Measurements from ENCODE around the gene PLXDC2.

Gene PLXDC2

DNA sequence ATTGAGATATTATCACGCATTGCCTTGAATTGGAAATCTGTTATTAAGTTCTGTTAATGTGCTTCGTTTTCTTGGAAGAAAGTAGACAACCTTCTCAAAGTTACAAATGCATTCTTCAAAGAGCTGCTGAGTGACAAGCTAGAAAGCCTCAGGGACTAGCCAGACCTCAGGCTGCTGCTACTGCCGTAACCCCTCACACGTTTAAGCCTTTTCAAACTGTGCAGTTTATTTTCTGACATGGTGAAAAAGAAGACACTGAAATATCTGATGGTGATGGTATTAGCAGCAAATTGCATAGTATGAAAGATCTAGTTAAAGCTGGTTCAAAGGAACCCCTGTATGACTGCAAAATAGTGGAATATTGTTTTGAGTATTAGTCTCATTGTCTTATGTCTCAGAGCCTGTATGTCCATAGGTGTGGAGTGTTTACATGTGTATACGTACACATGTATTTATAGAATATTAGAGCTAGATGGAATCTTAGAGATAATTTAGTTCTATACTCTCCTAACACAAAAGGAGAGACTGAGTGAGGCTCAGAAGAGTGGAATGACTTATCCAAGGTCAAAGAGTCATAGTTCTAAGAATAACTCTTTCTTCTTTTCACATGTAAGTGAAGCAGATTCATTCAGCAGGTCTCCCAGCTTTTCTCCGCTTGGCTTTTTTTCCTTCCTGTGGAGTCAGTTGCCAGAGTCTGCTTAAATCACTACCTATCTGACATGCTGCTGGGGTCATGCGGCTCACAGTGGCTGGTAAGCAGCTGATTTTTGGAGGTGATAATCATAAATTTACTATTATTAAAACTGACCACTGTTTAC is 431.9 kb downstream of the PLXDC2 start:
- Histone ChIP-seq H3K9me3 (ENCODE audit: control insufficient read depth, insufficient read depth, low read length) (no peaks in the 10 kb centered on the region), H3K36me3 (ENCODE audit: control insufficient read depth, insufficient read depth, low read length) (no peaks in the 10 kb centered on the region), H3K27me3 (ENCODE audit: control insufficient read depth, insufficient read depth, low read length) (no peaks in the 10 kb centered on the region), H3K4me3 (ENCODE audit: low read depth, low read length) (no peak overlapping the region), H3K4me1 (ENCODE audit: control insufficient read depth, insufficient read depth, low read length) (peaks cover 9% of the 10 kb centered on the region), H3K9ac (ENCODE audit: low read depth, low read length) (no peak overlapping the region)

DNA sequence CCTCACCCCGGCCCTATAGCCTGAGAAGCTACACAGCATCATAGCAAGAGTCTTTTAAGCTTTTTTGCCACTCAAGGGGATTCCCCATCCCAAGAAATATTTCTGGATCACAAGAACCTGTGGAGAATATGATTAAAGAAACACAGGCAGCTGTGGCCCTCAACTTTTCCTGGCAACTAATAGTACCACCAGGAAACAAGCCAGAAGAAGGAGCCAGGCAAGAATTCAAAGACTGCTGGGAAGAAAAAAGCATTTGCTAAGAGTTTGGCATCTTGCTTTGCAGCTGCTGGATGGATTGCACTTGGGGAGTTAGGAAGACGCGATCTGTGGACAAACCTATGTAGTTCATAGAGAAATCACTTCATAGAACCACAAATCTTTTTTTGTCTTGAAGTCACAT is 437.8 kb downstream of the PLXDC2 start:
- peaks cover 10% of the 10 kb centered on the region for H3K4me1 ChIP-seq (ENCODE audit: control insufficient read depth, insufficient read depth, low read length)
- no peaks in the 10 kb centered on the region for H3K9me3 ChIP-seq (ENCODE audit: control insufficient read depth, insufficient read depth, low read length)
- H3K4me3 ChIP-seq (ENCODE audit: low read depth, low read length): no peak overlapping the region
- no peaks in the 10 kb centered on the region for H3K36me3 ChIP-seq (ENCODE audit: control insufficient read depth, insufficient read depth, low read length)
- no peak overlapping the region for H3K9ac ChIP-seq (ENCODE audit: low read depth, low read length)
- no peaks in the 10 kb centered on the region for H3K27me3 ChIP-seq (ENCODE audit: control insufficient read depth, insufficient read depth, low read length)

DNA sequence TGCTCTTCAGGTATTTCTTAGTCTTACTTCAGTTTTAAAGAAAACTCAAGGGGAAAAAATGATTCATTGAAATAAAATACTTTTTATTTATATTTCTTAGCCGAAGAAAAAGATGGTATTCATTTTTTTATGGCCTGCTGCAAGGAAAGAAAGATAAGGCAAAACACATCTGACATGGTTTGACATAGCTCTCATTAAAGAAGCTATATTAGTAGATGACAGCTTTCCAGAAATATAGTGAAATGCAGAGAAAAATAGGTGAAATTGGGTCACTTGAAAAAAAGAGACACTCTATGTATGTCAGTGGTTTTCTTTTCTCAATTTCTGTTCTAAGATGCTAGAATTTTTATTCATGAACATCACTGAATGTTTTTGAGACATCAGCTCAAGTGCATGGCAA is 438.3 kb downstream of the PLXDC2 start:
- no peaks in the 10 kb centered on the region for H3K36me3 ChIP-seq (ENCODE audit: control insufficient read depth, insufficient read depth, low read length)

DNA sequence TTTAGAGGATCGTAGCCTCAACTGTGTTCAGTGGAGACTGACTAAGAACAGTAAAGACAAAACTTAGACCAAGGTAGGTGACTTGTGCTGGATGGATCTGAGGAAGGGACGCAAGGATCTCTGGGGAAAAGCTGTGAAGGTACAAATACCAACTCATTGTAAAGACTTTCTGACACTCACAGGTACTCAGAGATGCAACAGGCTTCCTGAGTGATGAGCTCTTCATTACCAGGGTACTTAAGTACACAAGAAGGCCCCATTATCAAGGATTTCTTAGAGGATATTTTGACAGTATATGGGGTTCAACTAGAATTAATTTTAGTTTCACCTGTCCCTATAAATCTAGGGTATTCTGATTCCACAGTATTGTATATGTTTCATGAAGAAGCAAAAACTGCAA is 440.7 kb downstream of the PLXDC2 start:
- H3K36me3 ChIP-seq (ENCODE audit: control insufficient read depth, insufficient read depth, low read length): no peaks in the 10 kb centered on the region
- H3K9me3 ChIP-seq (ENCODE audit: control insufficient read depth, insufficient read depth, low read length): no peaks in the 10 kb centered on the region
- no peaks in the 10 kb centered on the region for H3K27me3 ChIP-seq (ENCODE audit: control insufficient read depth, insufficient read depth, low read length)
- H3K9ac ChIP-seq (ENCODE audit: low read depth, low read length): no peak overlapping the region
- H3K4me3 ChIP-seq (ENCODE audit: low read depth, low read length): no peak overlapping the region
- peaks cover 10% of the 10 kb centered on the region for H3K4me1 ChIP-seq (ENCODE audit: control insufficient read depth, insufficient read depth, low read length)

More for the DNA sequence above, 438.3 kb downstream of the PLXDC2 start:
- H3K9ac ChIP-seq (ENCODE audit: low read depth, low read length): no peak overlapping the region
- H3K27me3 ChIP-seq (ENCODE audit: control insufficient read depth, insufficient read depth, low read length): no peaks in the 10 kb centered on the region
- peaks cover 10% of the 10 kb centered on the region for H3K4me1 ChIP-seq (ENCODE audit: control insufficient read depth, insufficient read depth, low read length)
- no peaks in the 10 kb centered on the region for H3K9me3 ChIP-seq (ENCODE audit: control insufficient read depth, insufficient read depth, low read length)
- no peak overlapping the region for H3K4me3 ChIP-seq (ENCODE audit: low read depth, low read length)

DNA sequence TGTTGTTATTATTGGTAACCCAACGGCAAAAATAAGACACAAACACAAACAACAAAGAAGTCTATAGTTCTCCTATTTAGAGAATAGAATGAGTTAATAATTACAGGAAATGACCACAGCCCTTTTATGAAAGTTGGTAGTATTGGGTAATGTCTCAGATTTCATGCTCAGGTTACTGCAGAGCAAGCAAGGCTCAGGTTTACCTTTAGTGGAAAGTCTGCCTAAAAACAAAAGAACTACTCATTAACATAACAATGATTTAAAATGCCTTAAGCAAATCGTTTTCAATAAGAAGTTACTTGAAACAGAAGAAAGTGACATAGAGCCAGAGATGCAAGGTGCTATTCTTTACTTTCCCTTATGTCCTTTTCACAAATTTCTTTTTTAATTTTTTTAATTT is 441.2 kb downstream of the PLXDC2 start:
- Histone ChIP-seq H3K36me3 (ENCODE audit: control insufficient read depth, insufficient read depth, low read length) (no peaks in the 10 kb centered on the region), H3K9me3 (ENCODE audit: control insufficient read depth, insufficient read depth, low read length) (no peaks in the 10 kb centered on the region), H3K9ac (ENCODE audit: low read depth, low read length) (no peak overlapping the region)

DNA sequence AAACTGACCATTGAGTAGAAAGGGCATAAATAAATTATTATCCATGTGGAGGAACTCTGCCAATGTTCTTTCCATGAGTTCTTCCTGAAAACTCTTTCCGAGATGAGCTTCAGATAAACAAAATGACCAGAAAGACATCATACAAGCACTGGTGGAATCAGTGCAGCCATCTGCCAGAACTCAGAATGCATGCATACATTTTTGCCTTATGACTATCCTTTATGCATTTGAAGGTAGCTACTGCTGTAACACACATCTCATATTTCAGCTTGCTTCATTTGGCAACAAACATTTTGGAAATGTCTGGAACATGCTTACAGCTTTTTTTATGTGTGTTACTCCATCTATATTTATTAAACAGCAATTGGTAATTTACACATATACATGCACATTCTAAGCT is 448.9 kb downstream of the PLXDC2 start:
- Histone ChIP-seq H3K36me3 (ENCODE audit: control insufficient read depth, insufficient read depth, low read length) (no peaks in the 10 kb centered on the region), H3K9me3 (ENCODE audit: control insufficient read depth, insufficient read depth, low read length) (no peaks in the 10 kb centered on the region), H3K9ac (ENCODE audit: low read depth, low read length) (no peak overlapping the region), H3K4me3 (ENCODE audit: low read depth, low read length) (no peak overlapping the region), H3K4me1 (ENCODE audit: control insufficient read depth, insufficient read depth, low read length) (no peaks in the 10 kb centered on the region), H3K27me3 (ENCODE audit: control insufficient read depth, insufficient read depth, low read length) (no peaks in the 10 kb centered on the region)

More for the DNA sequence above, 441.2 kb downstream of the PLXDC2 start:
- no peak overlapping the region for H3K4me3 ChIP-seq (ENCODE audit: low read depth, low read length)
- H3K27me3 ChIP-seq (ENCODE audit: control insufficient read depth, insufficient read depth, low read length): no peaks in the 10 kb centered on the region
- peaks cover 10% of the 10 kb centered on the region for H3K4me1 ChIP-seq (ENCODE audit: control insufficient read depth, insufficient read depth, low read length)

DNA sequence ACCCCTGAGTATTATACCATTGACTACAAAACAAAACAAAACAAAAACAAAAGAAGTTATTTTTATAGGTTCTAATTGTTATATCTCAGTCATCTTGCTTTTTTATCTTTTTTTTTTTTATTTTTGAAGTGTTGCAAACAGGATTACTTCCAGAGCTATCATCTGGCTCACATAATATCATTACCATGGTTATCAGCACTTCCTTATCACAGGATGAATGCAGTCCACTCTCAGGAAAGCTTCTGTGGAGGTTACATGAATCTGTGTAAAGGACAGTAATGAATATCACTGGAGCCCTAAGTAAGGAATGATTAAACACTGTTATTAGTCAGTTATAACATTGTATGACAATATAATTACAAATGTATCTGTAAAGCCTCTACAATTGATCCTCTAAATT is 451.5 kb downstream of the PLXDC2 start:
- H3K9ac ChIP-seq (ENCODE audit: low read depth, low read length): no peak overlapping the region
- H3K36me3 ChIP-seq (ENCODE audit: control insufficient read depth, insufficient read depth, low read length): no peaks in the 10 kb centered on the region
- H3K4me1 ChIP-seq (ENCODE audit: control insufficient read depth, insufficient read depth, low read length): no peaks in the 10 kb centered on the region
- no peaks in the 10 kb centered on the region for H3K27me3 ChIP-seq (ENCODE audit: control insufficient read depth, insufficient read depth, low read length)
- H3K4me3 ChIP-seq (ENCODE audit: low read depth, low read length): no peak overlapping the region
- no peaks in the 10 kb centered on the region for H3K9me3 ChIP-seq (ENCODE audit: control insufficient read depth, insufficient read depth, low read length)

DNA sequence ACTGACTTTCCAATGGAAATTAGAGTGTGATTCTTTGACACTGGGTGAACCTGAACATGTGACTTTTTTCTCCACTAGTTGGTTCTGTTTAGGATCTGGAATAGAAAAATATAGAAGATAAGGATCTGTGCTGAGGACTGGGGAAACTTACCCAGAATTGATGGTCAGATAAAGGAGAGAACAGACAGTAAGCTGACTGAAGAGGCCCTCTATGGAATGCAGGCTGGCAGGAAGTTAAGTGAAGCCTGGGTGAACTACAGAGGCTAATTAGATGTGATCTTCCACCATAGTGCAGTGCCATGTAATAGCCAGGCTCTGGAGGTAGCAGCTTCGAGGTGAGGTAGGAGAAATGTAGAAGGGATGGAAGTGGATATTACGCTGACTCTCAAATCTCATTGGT is 455.3 kb downstream of the PLXDC2 start:
- Histone ChIP-seq H3K27me3 (ENCODE audit: control insufficient read depth, insufficient read depth, low read length) (no peaks in the 10 kb centered on the region), H3K9ac (ENCODE audit: low read depth, low read length) (no peak overlapping the region), H3K9me3 (ENCODE audit: control insufficient read depth, insufficient read depth, low read length) (no peaks in the 10 kb centered on the region), H3K36me3 (ENCODE audit: control insufficient read depth, insufficient read depth, low read length) (no peaks in the 10 kb centered on the region), H3K4me3 (ENCODE audit: low read depth, low read length) (no peak overlapping the region), H3K4me1 (ENCODE audit: control insufficient read depth, insufficient read depth, low read length) (peaks cover 2% of the 10 kb centered on the region)

DNA sequence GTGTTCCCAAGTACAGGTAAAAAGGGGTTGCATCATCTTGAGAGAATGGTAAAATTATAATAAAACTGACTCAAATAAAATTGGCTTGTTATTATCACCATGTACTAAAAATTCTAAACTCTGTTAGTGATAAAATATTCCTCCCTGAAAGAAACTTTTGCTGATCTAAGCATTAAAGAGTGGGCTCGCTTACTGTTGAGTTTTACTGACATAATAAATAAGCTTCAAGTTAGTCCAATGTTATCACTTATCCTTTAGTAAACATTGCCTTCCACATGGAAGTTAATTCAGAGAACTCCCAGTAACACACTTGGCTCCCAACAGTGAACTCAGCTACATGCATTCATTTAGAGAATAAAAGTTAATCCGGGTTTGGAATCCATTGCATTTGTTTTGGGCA is 456.4 kb downstream of the PLXDC2 start:
- Histone ChIP-seq H3K4me3 (ENCODE audit: low read depth, low read length) (no peak overlapping the region), H3K4me1 (ENCODE audit: control insufficient read depth, insufficient read depth, low read length) (peaks cover 2% of the 10 kb centered on the region), H3K9ac (ENCODE audit: low read depth, low read length) (no peak overlapping the region), H3K9me3 (ENCODE audit: control insufficient read depth, insufficient read depth, low read length) (no peaks in the 10 kb centered on the region), H3K27me3 (ENCODE audit: control insufficient read depth, insufficient read depth, low read length) (no peaks in the 10 kb centered on the region), H3K36me3 (ENCODE audit: control insufficient read depth, insufficient read depth, low read length) (no peaks in the 10 kb centered on the region)

DNA sequence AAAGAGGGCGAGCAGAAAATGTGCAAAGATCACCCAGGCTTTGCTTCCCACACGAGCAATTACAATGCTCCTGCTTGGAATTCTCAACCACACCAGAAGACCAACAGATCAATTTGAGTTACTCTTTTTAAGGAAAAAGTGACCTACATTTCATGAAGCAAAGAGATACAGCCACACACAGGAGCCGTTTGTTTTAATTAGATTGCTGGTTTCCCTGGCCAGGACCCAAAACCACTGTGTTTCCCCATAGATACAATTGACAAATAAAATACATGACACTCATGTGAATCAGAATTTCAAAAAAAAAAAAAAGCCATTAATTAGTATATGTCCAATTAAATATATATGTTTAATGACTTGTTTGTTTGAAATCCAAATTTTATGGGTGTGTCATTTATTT is 458.3 kb downstream of the PLXDC2 start:
- Histone ChIP-seq H3K27me3 (ENCODE audit: control insufficient read depth, insufficient read depth, low read length) (no peaks in the 10 kb centered on the region), H3K4me1 (ENCODE audit: control insufficient read depth, insufficient read depth, low read length) (peaks cover 2% of the 10 kb centered on the region), H3K9ac (ENCODE audit: low read depth, low read length) (no peak overlapping the region), H3K36me3 (ENCODE audit: control insufficient read depth, insufficient read depth, low read length) (peaks cover 1% of the 10 kb centered on the region), H3K9me3 (ENCODE audit: control insufficient read depth, insufficient read depth, low read length) (no peaks in the 10 kb centered on the region), H3K4me3 (ENCODE audit: low read depth, low read length) (no peak overlapping the region)

DNA sequence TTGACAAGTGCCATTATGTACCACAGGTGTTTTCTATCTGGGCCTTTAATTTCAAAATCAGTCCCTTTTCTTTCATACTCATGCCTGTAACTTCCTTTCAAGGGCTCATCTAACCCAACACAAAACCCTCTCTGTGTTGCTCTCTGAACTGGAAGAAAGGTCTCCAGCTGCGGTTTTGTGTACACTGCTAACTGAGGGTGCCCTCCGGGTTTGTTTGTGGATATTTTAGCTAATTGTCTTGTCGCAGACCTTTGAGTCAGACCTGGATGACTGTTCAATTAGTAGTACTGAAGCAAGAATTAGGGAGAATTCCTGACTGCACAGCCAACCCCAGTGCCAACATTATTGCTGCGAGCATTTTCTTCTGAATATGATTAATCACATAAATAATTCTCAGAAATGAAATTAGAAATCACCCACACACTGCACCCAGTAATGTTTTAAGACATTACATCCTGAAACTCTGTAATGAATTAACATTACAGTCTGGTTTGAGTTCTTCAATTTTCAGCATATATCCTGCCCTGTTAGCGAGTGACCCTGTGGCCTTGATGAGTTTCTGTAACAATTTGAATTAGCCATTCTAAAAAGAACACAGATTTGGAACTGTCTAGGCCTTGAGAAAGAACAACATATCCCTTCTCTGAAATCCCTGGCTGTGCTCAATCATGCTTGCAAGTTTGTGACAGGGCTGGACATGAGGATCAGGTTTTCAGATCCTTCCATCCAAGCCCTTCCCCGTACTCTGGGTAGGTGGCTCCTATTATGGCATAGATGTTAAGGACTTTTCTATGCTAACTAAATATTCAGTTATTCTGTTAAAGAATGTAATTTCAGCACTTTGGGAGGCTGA is 460.1 kb downstream of the PLXDC2 start:
- Histone ChIP-seq H3K4me1 (ENCODE audit: control insufficient read depth, insufficient read depth, low read length) (peaks cover 2% of the 10 kb centered on the region), H3K9me3 (ENCODE audit: control insufficient read depth, insufficient read depth, low read length) (no peaks in the 10 kb centered on the region), H3K9ac (ENCODE audit: low read depth, low read length) (no peak overlapping the region), H3K4me3 (ENCODE audit: low read depth, low read length) (no peak overlapping the region), H3K27me3 (ENCODE audit: control insufficient read depth, insufficient read depth, low read length) (no peaks in the 10 kb centered on the region), H3K36me3 (ENCODE audit: control insufficient read depth, insufficient read depth, low read length) (peaks cover 3% of the 10 kb centered on the region)

DNA sequence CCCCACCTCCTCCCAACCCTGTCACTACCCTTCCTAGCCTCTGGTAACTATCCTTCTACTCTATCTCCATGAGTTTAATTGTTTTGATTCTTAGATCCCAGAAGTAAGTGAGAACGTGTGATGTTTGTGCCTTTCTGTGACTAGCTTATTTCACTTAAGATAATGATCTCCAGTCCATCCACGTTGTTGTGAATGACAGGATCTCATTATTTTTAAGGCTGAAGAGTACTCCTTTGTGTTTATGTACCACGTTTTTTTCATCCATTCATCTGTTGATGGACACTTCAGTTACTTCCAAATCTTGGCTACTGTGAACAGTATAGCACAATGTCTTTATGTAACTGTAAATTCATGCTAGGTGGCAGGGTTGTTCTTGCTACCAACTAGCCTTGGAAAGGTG is 461.6 kb downstream of the PLXDC2 start:
- H3K9ac ChIP-seq (ENCODE audit: low read depth, low read length): no peak overlapping the region
- H3K4me1 ChIP-seq (ENCODE audit: control insufficient read depth, insufficient read depth, low read length): peaks cover 2% of the 10 kb centered on the region
- H3K27me3 ChIP-seq (ENCODE audit: control insufficient read depth, insufficient read depth, low read length): no peaks in the 10 kb centered on the region
- no peak overlapping the region for H3K4me3 ChIP-seq (ENCODE audit: low read depth, low read length)
- H3K36me3 ChIP-seq (ENCODE audit: control insufficient read depth, insufficient read depth, low read length): peaks cover 3% of the 10 kb centered on the region
- no peaks in the 10 kb centered on the region for H3K9me3 ChIP-seq (ENCODE audit: control insufficient read depth, insufficient read depth, low read length)

All from iPS-15b (cell line).